ENCODE data around the gene KIF27.
"Not testable (repeated sequence)": the region's sequence is repeated elsewhere in the genome, so short reads cannot be mapped to it uniquely, and the experiment has no call there.

KIF27 gene

GRCh38 chr9:83956436-83957247 lies 35.4 kb upstream of the KIF27 start:
- H3K36me3 ChIP-seq (ENCODE audit: control insufficient read depth in 1 of 2, insufficient read depth in 2 of 2, low read length in 2 of 2): peaks cover 0 to 6% of the 10 kb centered on the region in 2 donors
- no peaks in the 10 kb centered on the region for H3K27me3 ChIP-seq (ENCODE audit: control insufficient read depth in 1 of 2, insufficient read depth in 2 of 2, low read length in 2 of 2)
- H3K27ac ChIP-seq (ENCODE audit: low read depth, low read length): peak overlapping the region; percentile 97
- H3K9ac ChIP-seq (ENCODE audit: low read depth in 1 of 2, low read length in 2 of 2): peak overlapping the region; percentile 86 to 89
- H3K4me3 ChIP-seq (ENCODE audit: low read depth in 1 of 2, low read length in 2 of 2): peak overlapping the region; percentile 89 to 94
- no peaks in the 10 kb centered on the region for H3K9me3 ChIP-seq (ENCODE audit: control insufficient read depth in 1 of 2, low read length in 2 of 2)
- H3K4me1 ChIP-seq (ENCODE audit: control insufficient read depth in 1 of 2, insufficient read depth in 2 of 2, low read length in 2 of 2): peaks cover 7 to 10% of the 10 kb centered on the region in 2 donors

GRCh38 chr9:83956086-83956435 lies 34.8 kb upstream of the KIF27 start:
- H3K27ac ChIP-seq (ENCODE audit: low read depth, low read length): peak overlapping the region; percentile 97
- H3K4me1 ChIP-seq (ENCODE audit: control insufficient read depth in 1 of 2, insufficient read depth in 2 of 2, low read length in 2 of 2): peaks cover 7 to 10% of the 10 kb centered on the region in 2 donors
- H3K4me3 ChIP-seq (ENCODE audit: low read depth in 1 of 2, low read length in 2 of 2): peak overlapping the region; percentile 89 to 94
- H3K9ac ChIP-seq (ENCODE audit: low read depth in 1 of 2, low read length in 2 of 2): peak overlapping the region; percentile 86 to 89
- peaks cover 0 to 6% of the 10 kb centered on the region in 2 donors for H3K36me3 ChIP-seq (ENCODE audit: control insufficient read depth in 1 of 2, insufficient read depth in 2 of 2, low read length in 2 of 2)
- no peaks in the 10 kb centered on the region for H3K9me3 ChIP-seq (ENCODE audit: control insufficient read depth in 1 of 2, low read length in 2 of 2)
- H3K27me3 ChIP-seq (ENCODE audit: control insufficient read depth in 1 of 2, insufficient read depth in 2 of 2, low read length in 2 of 2): no peaks in the 10 kb centered on the region

GRCh38 chr9:83948096-83948495 lies 26.9 kb upstream of the KIF27 start:
- not testable (repeated sequence) for H3K4me3 ChIP-seq (ENCODE audit: low read depth in 1 of 2, low read length in 2 of 2); H3K27ac ChIP-seq (ENCODE audit: low read depth, low read length); H3K4me1 ChIP-seq (ENCODE audit: control insufficient read depth in 1 of 2, insufficient read depth in 2 of 2, low read length in 2 of 2); H3K27me3 ChIP-seq (ENCODE audit: control insufficient read depth in 1 of 2, insufficient read depth in 2 of 2, low read length in 2 of 2); H3K9me3 ChIP-seq (ENCODE audit: control insufficient read depth in 1 of 2, low read length in 2 of 2); H3K9ac ChIP-seq (ENCODE audit: low read depth in 1 of 2, low read length in 2 of 2)
- peaks cover 8 to 21% of the 10 kb centered on the region in 2 donors for H3K36me3 ChIP-seq (ENCODE audit: control insufficient read depth in 1 of 2, insufficient read depth in 2 of 2, low read length in 2 of 2)

- Histone ChIP-seq H3K27me3 (ENCODE audit: control insufficient read depth in 1 of 2, insufficient read depth in 2 of 2, low read length in 2 of 2) (no peaks in the 10 kb centered on the region), H3K9me3 (ENCODE audit: control insufficient read depth in 1 of 2, low read length in 2 of 2) (no peaks in the 10 kb centered on the region), H3K36me3 (ENCODE audit: control insufficient read depth in 1 of 2, insufficient read depth in 2 of 2, low read length in 2 of 2) (peaks cover 12 to 40% of the 10 kb centered on the region in 2 donors), H3K27ac (ENCODE audit: low read depth, low read length) (no peak overlapping the region), H3K4me3 (ENCODE audit: low read depth in 1 of 2, low read length in 2 of 2) (no peak overlapping the region), H3K9ac (ENCODE audit: low read depth in 1 of 2, low read length in 2 of 2) (no peak overlapping the region), H3K4me1 (ENCODE audit: control insufficient read depth in 1 of 2, insufficient read depth in 2 of 2, low read length in 2 of 2) (peaks cover 4 to 7% of the 10 kb centered on the region in 2 donors)
Observed at GRCh38 chr9:83940590-83941303, 19.5 kb upstream of the KIF27 start.

- Histone ChIP-seq H3K4me1 (ENCODE audit: control insufficient read depth in 1 of 2, insufficient read depth in 2 of 2, low read length in 2 of 2) (peaks cover 8 to 15% of the 10 kb centered on the region in 2 donors), H3K4me3 (ENCODE audit: low read depth in 1 of 2, low read length in 2 of 2) (no peak overlapping the region), H3K36me3 (ENCODE audit: control insufficient read depth in 1 of 2, insufficient read depth in 2 of 2, low read length in 2 of 2) (peaks cover 5 to 30% of the 10 kb centered on the region in 2 donors), H3K9me3 (ENCODE audit: control insufficient read depth in 1 of 2, low read length in 2 of 2) (no peaks in the 10 kb centered on the region), H3K27ac (ENCODE audit: low read depth, low read length) (no peak overlapping the region), H3K9ac (ENCODE audit: low read depth in 1 of 2, low read length in 2 of 2) (no peak overlapping the region), H3K27me3 (ENCODE audit: control insufficient read depth in 1 of 2, insufficient read depth in 2 of 2, low read length in 2 of 2) (no peaks in the 10 kb centered on the region)
Observed at GRCh38 chr9:83937861-83938455, 16.7 kb upstream of the KIF27 start.

GRCh38 chr9:83936523-83936922 lies 15.3 kb upstream of the KIF27 start:
- Histone ChIP-seq H3K4me1 (ENCODE audit: control insufficient read depth in 1 of 2, insufficient read depth in 2 of 2, low read length in 2 of 2) (peaks cover 8 to 15% of the 10 kb centered on the region in 2 donors), H3K9ac (ENCODE audit: low read depth in 1 of 2, low read length in 2 of 2) (no peak overlapping the region), H3K36me3 (ENCODE audit: control insufficient read depth in 1 of 2, insufficient read depth in 2 of 2, low read length in 2 of 2) (peaks cover 0 to 17% of the 10 kb centered on the region in 2 donors), H3K27me3 (ENCODE audit: control insufficient read depth in 1 of 2, insufficient read depth in 2 of 2, low read length in 2 of 2) (no peaks in the 10 kb centered on the region), H3K4me3 (ENCODE audit: low read depth in 1 of 2, low read length in 2 of 2) (no peak overlapping the region), H3K9me3 (ENCODE audit: control insufficient read depth in 1 of 2, low read length in 2 of 2) (no peaks in the 10 kb centered on the region), H3K27ac (ENCODE audit: low read depth, low read length) (no peak overlapping the region)

- Histone ChIP-seq H3K9me3 (ENCODE audit: control insufficient read depth in 1 of 2, low read length in 2 of 2) (no peaks in the 10 kb centered on the region), H3K27ac (ENCODE audit: low read depth, low read length) (no peak overlapping the region), H3K36me3 (ENCODE audit: control insufficient read depth in 1 of 2, insufficient read depth in 2 of 2, low read length in 2 of 2) (peaks cover 0 to 10% of the 10 kb centered on the region in 2 donors), H3K4me1 (ENCODE audit: control insufficient read depth in 1 of 2, insufficient read depth in 2 of 2, low read length in 2 of 2) (peaks cover 4 to 8% of the 10 kb centered on the region in 2 donors), H3K4me3 (ENCODE audit: low read depth in 1 of 2, low read length in 2 of 2) (no peak overlapping the region), H3K27me3 (ENCODE audit: control insufficient read depth in 1 of 2, insufficient read depth in 2 of 2, low read length in 2 of 2) (no peaks in the 10 kb centered on the region), H3K9ac (ENCODE audit: low read depth in 1 of 2, low read length in 2 of 2) (no peak overlapping the region)
Observed at GRCh38 chr9:83935276-83935935, 14.2 kb upstream of the KIF27 start.

GRCh38 chr9:83934569-83935275 lies 13.5 kb upstream of the KIF27 start:
- H3K27ac ChIP-seq (ENCODE audit: low read depth, low read length): no peak overlapping the region
- peaks cover 0 to 10% of the 10 kb centered on the region in 2 donors for H3K36me3 ChIP-seq (ENCODE audit: control insufficient read depth in 1 of 2, insufficient read depth in 2 of 2, low read length in 2 of 2)
- H3K9ac ChIP-seq (ENCODE audit: low read depth in 1 of 2, low read length in 2 of 2): no peak overlapping the region
- H3K27me3 ChIP-seq (ENCODE audit: control insufficient read depth in 1 of 2, insufficient read depth in 2 of 2, low read length in 2 of 2): no peaks in the 10 kb centered on the region
- no peaks in the 10 kb centered on the region for H3K9me3 ChIP-seq (ENCODE audit: control insufficient read depth in 1 of 2, low read length in 2 of 2)
- H3K4me3 ChIP-seq (ENCODE audit: low read depth in 1 of 2, low read length in 2 of 2): no peak overlapping the region
- H3K4me1 ChIP-seq (ENCODE audit: control insufficient read depth in 1 of 2, insufficient read depth in 2 of 2, low read length in 2 of 2): peaks cover 4 to 8% of the 10 kb centered on the region in 2 donors

GRCh38 chr9:83933790-83934189 lies 12.6 kb upstream of the KIF27 start:
- Histone ChIP-seq H3K27ac (ENCODE audit: low read depth, low read length) (no peak overlapping the region), H3K4me3 (ENCODE audit: low read depth in 1 of 2, low read length in 2 of 2) (no peak overlapping the region), H3K4me1 (ENCODE audit: control insufficient read depth in 1 of 2, insufficient read depth in 2 of 2, low read length in 2 of 2) (peaks cover 4 to 8% of the 10 kb centered on the region in 2 donors), H3K27me3 (ENCODE audit: control insufficient read depth in 1 of 2, insufficient read depth in 2 of 2, low read length in 2 of 2) (no peaks in the 10 kb centered on the region), H3K36me3 (ENCODE audit: control insufficient read depth in 1 of 2, insufficient read depth in 2 of 2, low read length in 2 of 2) (peaks cover 0 to 3% of the 10 kb centered on the region in 2 donors), H3K9me3 (ENCODE audit: control insufficient read depth in 1 of 2, low read length in 2 of 2) (no peaks in the 10 kb centered on the region), H3K9ac (ENCODE audit: low read depth in 1 of 2, low read length in 2 of 2) (no peak overlapping the region)
